HCT116 (cell line): ENCODE results near the gene GLYATL3. TPM values are rescaled to one million over a fixed set of nuclear protein-coding genes. Genes with fewer than 3 reads are reported as not detected.

ENCODE experiments used
- ATAC-seq: fragments of 200-7000 bp; cut with Tn5 transposase; 2 replicates; pipeline ENCODE4 v1.9.1; 2020; ENCODE audit warnings: mild to moderate bottlenecking, moderate library complexity
- BruUV-seq: library from RNA; stranded (reverse); fragments of 400-500 nt; replicated peaks from 2 replicates; lab custom pipeline; 2021; lab: Mats Ljungman, UMichigan
- CTCF ChIA-PET: fragments of 300-600 bp; sonication (Branson Sonifier 250); formaldehyde crosslinking; loops from one replicate; lab custom pipeline; 2021; ENCODE audit warnings: antibody characterized with exemption; lab: Charles Lee
- POLR2A ChIA-PET: fragments of 300-600, 350-600 bp; sonication (Branson Sonifier 250); formaldehyde crosslinking; loops from one replicate; lab custom pipeline; 2021; ENCODE audit warnings: antibody characterized with exemption; lab: Charles Lee
- RAD21 ChIA-PET, 2 experiments: fragments of 300-600 bp; sonication (Branson Sonifier 250); formaldehyde crosslinking; loops; one replicate each; lab custom pipeline; 2023; ENCODE audit warnings: low total read pairs in 2 of 2; ENCODE audit not compliant: uncharacterized antibody in 2 of 2, unreplicated experiment in 2 of 2, low non-redundant PET in 1 of 2; lab: Charles Lee
- DNase-seq: peaks from one replicate; pipeline ENCODE4 v3.0.0-alpha.2; 2010; ENCODE audit warnings: low read depth, low spot score
- H2AFZ ChIP-seq: fragments of 200-600 bp; shearing (Covaris generic), sonication (generic); 2 replicates; pipeline ENCODE4 v1.6.1; 2017; ENCODE audit warnings: low read depth, mixed run types, mixed read lengths, antibody characterized with exemption, low read length; ENCODE audit not compliant: poor library complexity, severe bottlenecking
- H3K27ac ChIP-seq: 2 replicates; pipeline ENCODE4 v1.5.1; 2012; ENCODE audit warnings: low read depth, low read length
- H3K27me3 ChIP-seq: fragments of 200-600 bp; sonication (generic); 2 replicates; pipeline ENCODE4 v1.6.1; 2016; ENCODE audit warnings: mixed run types, low read length, mixed read lengths; ENCODE audit not compliant: insufficient read depth
- H3K36me3 ChIP-seq, 2 experiments: fragments of 200-500 bp in 1 of 2; fragments of 200-600 bp in 1 of 2; sonication (Bioruptor generic) in 1 of 2; sonication (generic) in 1 of 2; 2 replicates each; pipeline versions ENCODE4 v1.5.1 to v1.6.1; 2014 to 2016; ENCODE audit warnings: low read length in 2 of 2, inconsistent platforms in 1 of 2, mixed read lengths in 1 of 2, mixed run types in 1 of 2; ENCODE audit not compliant: insufficient read depth in 2 of 2, control insufficient read depth in 1 of 2
- H3K4me1 ChIP-seq, 2 experiments: fragments of 200-600 bp in 1 of 2; sonication (generic) in 1 of 2; 2 replicates each; pipeline versions ENCODE4 v1.5.1 to v1.6.1; 2012 to 2017; ENCODE audit warnings: low read length in 2 of 2, inconsistent platforms in 1 of 2, mild to moderate bottlenecking in 1 of 2, mixed read lengths in 1 of 2, mixed run types in 1 of 2, moderate library complexity in 1 of 2; ENCODE audit not compliant: insufficient read depth in 2 of 2, control insufficient read depth in 1 of 2
- H3K4me2 ChIP-seq: fragments of 200-600 bp; sonication (generic); 2 replicates; pipeline ENCODE4 v1.6.1; 2017; ENCODE audit warnings: mixed run types, low read length, mixed read lengths
- H3K4me3 ChIP-seq, 2 experiments: fragments of 200-600 bp in 1 of 2; sonication (generic) in 1 of 2; replicated peaks in 1 of 2; 2 replicates each; pipeline ENCODE4 v1.5.1; 2011 to 2016; ENCODE audit warnings: low read length in 2 of 2, control low read depth in 1 of 2, low read depth in 1 of 2, mild to moderate bottlenecking in 1 of 2, mixed read lengths in 1 of 2, mixed run types in 1 of 2
- H3K79me2 ChIP-seq: fragments of 200-600 bp; sonication (generic); 2 replicates; pipeline ENCODE4 v1.6.1; 2017; ENCODE audit warnings: mild to moderate bottlenecking, mixed run types, low read length, moderate library complexity, mixed read lengths; ENCODE audit not compliant: insufficient read depth
- H3K9ac ChIP-seq: fragments of 200-600 bp; sonication (generic); 2 replicates; pipeline ENCODE4 v1.6.1; 2016; ENCODE audit warnings: low read length, mixed read lengths
- H3K9me2 ChIP-seq: fragments of 200-600 bp; sonication (generic), shearing (Covaris generic); 2 replicates; pipeline ENCODE4 v1.6.1; 2017; ENCODE audit warnings: mixed run types, mild to moderate bottlenecking, moderate library complexity; ENCODE audit not compliant: insufficient read depth
- H3K9me3 ChIP-seq, 2 experiments: fragments of 200-500 bp in 1 of 2; fragments of 200-600 bp in 1 of 2; sonication (Bioruptor generic) in 1 of 2; sonication (generic) in 1 of 2; 2 replicates each; pipeline ENCODE4 v1.6.1; 2014 to 2017; ENCODE audit warnings: low read length in 2 of 2, mixed read lengths in 2 of 2, inconsistent platforms in 1 of 2, low read depth in 1 of 2, mild to moderate bottlenecking in 1 of 2, mixed run types in 1 of 2, moderate library complexity in 1 of 2; ENCODE audit not compliant: control insufficient read depth in 1 of 2, insufficient read depth in 1 of 2
- H4K20me1 ChIP-seq: fragments of 200-600 bp; sonication (generic), shearing (Covaris generic); 2 replicates; pipeline ENCODE4 v1.6.1; 2017; ENCODE audit warnings: mixed run types, mild to moderate bottlenecking, moderate library complexity; ENCODE audit not compliant: insufficient read depth
- CBX3 ChIP-seq: IDR thresholded peaks from 2 replicates; pipeline ENCODE4 v1.6.1; 2012; ENCODE audit warnings: low read depth
- EGR1 ChIP-seq: IDR thresholded peaks from 2 replicates; pipeline ENCODE4 v1.6.1; 2012; ENCODE audit warnings: low read depth
- ELF1 ChIP-seq: IDR thresholded peaks from 2 replicates; pipeline ENCODE4 v1.6.1; 2012; ENCODE audit warnings: low read depth, borderline replicate concordance
- EZH2 ChIP-seq: fragments of 200-600 bp; sonication (generic); IDR thresholded peaks from 2 replicates; pipeline ENCODE4 v1.6.1; 2017; ENCODE audit warnings: antibody characterized with exemption, mixed run types
- EZH2phosphoT487 ChIP-seq: fragments of 200-600 bp; IDR thresholded peaks from 2 replicates; pipeline ENCODE4 v1.6.1; 2018; ENCODE audit warnings: antibody characterized with exemption, borderline replicate concordance
- FOSL1 ChIP-seq: IDR thresholded peaks from 2 replicates; pipeline ENCODE4 v1.6.1; 2012; ENCODE audit warnings: low read depth
- JUND ChIP-seq: IDR thresholded peaks from 2 replicates; pipeline ENCODE4 v1.6.1; 2012
- POLR2AphosphoS5 ChIP-seq: IDR thresholded peaks from 2 replicates; pipeline ENCODE4 v1.6.1; 2011; ENCODE audit warnings: mild to moderate bottlenecking, low read depth, low read length, moderate library complexity
- SIN3A ChIP-seq: IDR thresholded peaks from 2 replicates; pipeline ENCODE4 v1.6.1; 2012; ENCODE audit warnings: low read depth
- SP1 ChIP-seq: IDR thresholded peaks from 2 replicates; pipeline ENCODE4 v1.6.1; 2012; ENCODE audit warnings: low read depth
- SRF ChIP-seq: IDR thresholded peaks from 2 replicates; pipeline ENCODE4 v1.6.1; 2012; ENCODE audit warnings: low read depth
- TCF7L2 ChIP-seq: IDR thresholded peaks from 2 replicates; pipeline ENCODE4 v1.7.0; 2011; ENCODE audit warnings: borderline replicate concordance, inconsistent platforms; ENCODE audit not compliant: insufficient read depth, insufficient read length; ENCODE audit errors: extremely low read depth
- YY1 ChIP-seq: IDR thresholded peaks from 2 replicates; pipeline ENCODE4 v1.6.1; 2011; ENCODE audit warnings: low read length, low read depth, moderate library complexity, mild to moderate bottlenecking; ENCODE audit not compliant: insufficient replicate concordance; ENCODE audit errors: extremely low read depth
- ZNF274 ChIP-seq: fragments of 200-500 bp; sonication (Bioruptor generic); IDR thresholded peaks from 2 replicates; pipeline ENCODE4 v1.6.1; 2014; ENCODE audit warnings: mild to moderate bottlenecking, low read depth, low read length, inconsistent platforms
- intact Hi-C: fragments of 100-400 bp; cut with micrococcal nuclease; formaldehyde crosslinking; loops from 2 replicates; pipeline ENCODE4 v1.10.0; 2022
- total RNA-seq: library from RNA; stranded (reverse); gene quantifications from one replicate; pipeline ENCODE4 v1.2.1, GENCODE V29; 2021; ENCODE audit not compliant: unreplicated experiment
- TF ChIP-seq, protein P1 (sequence below): IDR thresholded peaks from 2 replicates; pipeline ENCODE4 v1.6.1; 2011; ENCODE audit warnings: mild to moderate bottlenecking, low read length, moderate library complexity; ENCODE audit not compliant: insufficient replicate concordance; ENCODE audit errors: extremely low read depth
- TF ChIP-seq, protein P2 (sequence below), 3 experiments: fragments of 200-600 bp in 1 of 3; sonication (generic) in 1 of 3; IDR thresholded peaks in 2 of 3; conservative IDR thresholded peaks in 1 of 3; 2 replicates each; pipeline ENCODE4 v1.5.1; 2012 to 2017; ENCODE audit warnings: low read depth in 2 of 3, low read length in 2 of 3, antibody characterized with exemption in 1 of 3, borderline replicate concordance in 1 of 3, control low read depth in 1 of 3, mild to moderate bottlenecking in 1 of 3, mixed read lengths in 1 of 3, mixed run types in 1 of 3, moderate library complexity in 1 of 3; ENCODE audit not compliant: insufficient read depth in 1 of 3
- TF ChIP-seq, protein P3 (sequence below): IDR thresholded peaks from 2 replicates; pipeline ENCODE4 v1.6.1; 2012

GLYATL3 gene
- total RNA-seq, 1 experiment from 2014 or later: not detected

DNA sequence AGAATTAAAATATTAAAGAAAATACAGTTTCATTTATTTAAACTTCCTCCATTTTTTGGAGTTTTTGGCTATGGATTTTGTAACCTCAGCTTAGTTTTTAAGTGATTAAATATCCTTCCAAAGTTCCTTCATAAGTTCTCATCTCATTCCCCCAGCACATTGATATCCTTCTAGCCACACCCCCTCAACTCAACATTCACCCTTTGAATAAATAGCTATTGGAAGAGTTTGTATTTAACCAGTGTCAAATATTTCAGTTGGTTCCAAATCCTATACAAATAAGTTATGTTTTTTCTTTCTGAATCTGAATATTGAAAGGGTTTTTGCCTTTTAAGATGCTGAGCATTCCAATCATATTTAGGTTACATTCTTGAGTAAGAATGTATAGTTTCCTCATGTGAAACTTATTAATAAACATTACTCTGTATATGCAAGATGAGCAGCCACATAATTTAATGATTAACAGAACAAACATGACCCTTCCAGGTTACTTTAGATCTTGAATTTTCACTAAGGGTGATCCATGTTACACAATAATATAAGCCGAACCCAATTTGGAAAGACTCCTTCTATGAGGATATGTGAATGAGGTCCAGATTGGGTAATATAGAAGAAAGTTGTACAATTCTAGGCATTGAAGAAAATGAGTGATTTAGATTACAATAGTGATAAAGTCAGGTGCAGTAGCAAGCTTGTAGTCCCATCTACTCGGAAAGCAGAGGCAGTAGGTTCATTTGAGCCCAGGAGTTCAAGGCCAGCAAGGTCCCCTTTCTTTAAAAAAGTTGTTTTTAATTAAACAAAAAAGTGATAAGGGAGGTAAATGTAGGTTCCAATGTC, 13.6 kb downstream of the GLYATL3 start:
- H3K9me3 ChIP-seq: no peaks in the 10 kb centered on the region; a peak in 1 of 4 replicates
- TF ChIP-seq SRF (no peak), ZNF274 (no peak), FOSL1 (no peak), POLR2AphosphoS5 (no peak), SP1 (no peak), JUND (no peak), ELF1 (no peak), SIN3A (no peak), YY1 (no peak), CBX3 (no peak), EZH2 (no peak), EZH2phosphoT487 (no peak), TCF7L2 (no peak), EGR1 (no peak)
- TF ChIP-seq, protein P1, sequence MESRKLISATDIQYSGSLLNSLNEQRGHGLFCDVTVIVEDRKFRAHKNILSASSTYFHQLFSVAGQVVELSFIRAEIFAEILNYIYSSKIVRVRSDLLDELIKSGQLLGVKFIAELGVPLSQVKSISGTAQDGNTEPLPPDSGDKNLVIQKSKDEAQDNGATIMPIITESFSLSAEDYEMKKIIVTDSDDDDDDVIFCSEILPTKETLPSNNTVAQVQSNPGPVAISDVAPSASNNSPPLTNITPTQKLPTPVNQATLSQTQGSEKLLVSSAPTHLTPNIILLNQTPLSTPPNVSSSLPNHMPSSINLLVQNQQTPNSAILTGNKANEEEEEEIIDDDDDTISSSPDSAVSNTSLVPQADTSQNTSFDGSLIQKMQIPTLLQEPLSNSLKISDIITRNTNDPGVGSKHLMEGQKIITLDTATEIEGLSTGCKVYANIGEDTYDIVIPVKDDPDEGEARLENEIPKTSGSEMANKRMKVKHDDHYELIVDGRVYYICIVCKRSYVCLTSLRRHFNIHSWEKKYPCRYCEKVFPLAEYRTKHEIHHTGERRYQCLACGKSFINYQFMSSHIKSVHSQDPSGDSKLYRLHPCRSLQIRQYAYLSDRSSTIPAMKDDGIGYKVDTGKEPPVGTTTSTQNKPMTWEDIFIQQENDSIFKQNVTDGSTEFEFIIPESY: no peak
- TF ChIP-seq, protein P2, sequence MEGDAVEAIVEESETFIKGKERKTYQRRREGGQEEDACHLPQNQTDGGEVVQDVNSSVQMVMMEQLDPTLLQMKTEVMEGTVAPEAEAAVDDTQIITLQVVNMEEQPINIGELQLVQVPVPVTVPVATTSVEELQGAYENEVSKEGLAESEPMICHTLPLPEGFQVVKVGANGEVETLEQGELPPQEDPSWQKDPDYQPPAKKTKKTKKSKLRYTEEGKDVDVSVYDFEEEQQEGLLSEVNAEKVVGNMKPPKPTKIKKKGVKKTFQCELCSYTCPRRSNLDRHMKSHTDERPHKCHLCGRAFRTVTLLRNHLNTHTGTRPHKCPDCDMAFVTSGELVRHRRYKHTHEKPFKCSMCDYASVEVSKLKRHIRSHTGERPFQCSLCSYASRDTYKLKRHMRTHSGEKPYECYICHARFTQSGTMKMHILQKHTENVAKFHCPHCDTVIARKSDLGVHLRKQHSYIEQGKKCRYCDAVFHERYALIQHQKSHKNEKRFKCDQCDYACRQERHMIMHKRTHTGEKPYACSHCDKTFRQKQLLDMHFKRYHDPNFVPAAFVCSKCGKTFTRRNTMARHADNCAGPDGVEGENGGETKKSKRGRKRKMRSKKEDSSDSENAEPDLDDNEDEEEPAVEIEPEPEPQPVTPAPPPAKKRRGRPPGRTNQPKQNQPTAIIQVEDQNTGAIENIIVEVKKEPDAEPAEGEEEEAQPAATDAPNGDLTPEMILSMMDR (IDR thresholded peaks at IDR 0.05 in 2 of 3, conservative IDR thresholded peaks at IDR 0.05 in 1 of 3; ENCODE audit: borderline replicate concordance in 1 of 3, insufficient read depth in 1 of 3, low read depth in 2 of 3, low read length in 2 of 3): no peak
- TF ChIP-seq, protein P3, sequence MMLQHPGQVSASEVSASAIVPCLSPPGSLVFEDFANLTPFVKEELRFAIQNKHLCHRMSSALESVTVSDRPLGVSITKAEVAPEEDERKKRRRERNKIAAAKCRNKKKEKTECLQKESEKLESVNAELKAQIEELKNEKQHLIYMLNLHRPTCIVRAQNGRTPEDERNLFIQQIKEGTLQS: no peak
- TF ChIP-seq, all 23 proteins: peak for 0
- no peaks in the 10 kb centered on the region for H3K36me3 ChIP-seq
- intact Hi-C loops: no loop called here
- ChIA-PET RAD21 (no interaction called here), POLR2A (no interaction called here), CTCF (interaction anchor here (1.5 kb wide), 1 partner anchor 18 kb away, joined by 4 read pairs; no protein-coding TSS in a partner anchor)
- H3K9ac ChIP-seq: no peak overlapping the region
- H3K27me3 ChIP-seq: no peaks in the 10 kb centered on the region
- no peaks in the 10 kb centered on the region for H4K20me1 ChIP-seq
- no peak overlapping the region for H2AFZ ChIP-seq
- no peak overlapping the region for H3K27ac ChIP-seq
- H3K4me1 ChIP-seq: no peaks in the 10 kb centered on the region
- BruUV-seq: no TSS peak
- H3K9me2 ChIP-seq: peaks cover 3% of the 10 kb centered on the region; the same call in 1 of the 2 replicates
- DNase-seq: no peak
- H3K79me2 ChIP-seq: no peaks in the 10 kb centered on the region
- no peak for ATAC-seq
- H3K4me3 ChIP-seq: no peak overlapping the region
- H3K4me2 ChIP-seq: no peak overlapping the region
